Lower leg skin (tissue), 4 donors: ENCODE measurements around the gene SLC1A1. TPM values are rescaled to one million over a fixed set of nuclear protein-coding genes. Genes with fewer than 3 reads are reported as not detected.
A peak's percentile ranks its signal among the peaks of the same experiment; 100 is the strongest.
"Not testable (repeated sequence)": the region's sequence is repeated elsewhere in the genome, so short reads cannot be mapped to it uniquely, and the experiment has no call there.

Experiments used
- DNase-seq, 2 donors: peaks; one replicate each; pipeline ENCODE4 v3.0.0-alpha.2; 2019; ENCODE audit warnings: low spot score in 2 of 2
- H3K4me3 ChIP-seq: fragments of 200-600 bp; sonication (generic); 2 replicates; pipeline ENCODE4 v1.5.1; 2017; ENCODE audit warnings: mild to moderate bottlenecking, low read depth; ENCODE audit not compliant: poor library complexity, severe bottlenecking
- POLR2A ChIP-seq, 2 donors: fragments of 450-650 bp; IDR thresholded peaks; one replicate each; pipeline ENCODE4 v1.6.1; 2016 to 2017; ENCODE audit warnings: antibody characterized with exemption in 2 of 2, mild to moderate bottlenecking in 1 of 2, moderate library complexity in 1 of 2
- WGBS, 2 donors: methylation state at CpG; one replicate each; pipeline ENCODE4 v1.1.5; 2018; 5-methylcytosine and 5-hydroxymethylcytosine counted together
- intact Hi-C: fragments of 100-400 bp; cut with DNase I; formaldehyde crosslinking; loops from one replicate; pipeline ENCODE4 v1.15.0; 2023; ENCODE audit warnings: low total_unique reads
- total RNA-seq, 4 donors: library from RNA; depleted of rRNA; stranded (reverse); fragments of >200 nt; gene quantifications; one replicate each; pipeline ENCODE4 v1.1.0, GENCODE V29; 2016
- TF ChIP-seq, protein P1 (sequence below), 3 donors: fragments of 450-650 bp; IDR thresholded peaks; one replicate each; pipeline ENCODE4 v1.5.1; 2016; ENCODE audit warnings: antibody characterized with exemption in 3 of 3, mild to moderate bottlenecking in 3 of 3, moderate library complexity in 2 of 3

SLC1A1 gene
- total RNA-seq, 4 donors from 2014 or later = 1.1 to 2.2 (median 2.0) TPM

DNA sequence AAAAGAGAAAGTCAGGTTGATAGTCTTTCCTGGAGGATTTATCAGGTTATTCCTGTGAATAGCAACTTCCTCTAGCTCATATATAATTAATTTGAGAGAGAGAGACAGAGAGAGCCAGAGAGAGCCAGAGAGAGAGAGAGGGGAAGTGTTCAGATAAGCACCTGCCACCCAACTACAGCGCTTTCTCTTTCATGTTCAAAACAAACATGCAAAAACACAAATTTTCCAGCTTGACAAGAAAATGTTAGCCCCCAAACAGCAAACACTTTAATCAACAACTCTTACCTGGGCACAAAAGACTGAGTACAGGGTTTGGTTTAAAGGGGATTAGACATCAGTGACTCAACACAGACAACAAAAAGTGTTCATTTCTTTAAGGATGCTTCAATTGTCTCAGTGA is 110.1 kb downstream of the SLC1A1 start:
- WGBS, 2 donors = 100% methylated on average over 1 of the region's 1 CpG
- intact Hi-C loops = no loop called here
- no peak overlapping the region for H3K4me3 ChIP-seq

DNA sequence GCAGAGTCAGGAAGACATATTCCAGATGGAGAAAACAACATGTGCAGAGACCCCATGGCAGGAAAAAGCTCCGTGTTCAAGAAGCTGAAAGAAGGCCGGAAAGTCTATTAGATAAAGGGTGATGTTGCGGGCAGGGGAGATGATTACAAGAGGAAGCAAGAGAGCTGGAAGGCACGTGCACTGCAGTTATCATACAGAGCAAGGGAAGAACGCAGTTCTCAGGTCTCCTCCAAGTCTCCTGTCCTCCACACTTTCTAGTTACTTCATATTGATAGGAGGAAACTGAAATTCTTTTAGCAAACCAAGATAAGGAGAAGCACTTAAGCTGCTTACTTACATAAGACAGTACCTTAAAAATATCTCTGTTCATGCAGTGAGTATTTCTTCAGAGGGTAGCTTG is 113.6 kb downstream of the SLC1A1 start:
- no peak for TF ChIP-seq POLR2A (IDR thresholded peaks at IDR 0.05)
- TF ChIP-seq, protein P1, sequence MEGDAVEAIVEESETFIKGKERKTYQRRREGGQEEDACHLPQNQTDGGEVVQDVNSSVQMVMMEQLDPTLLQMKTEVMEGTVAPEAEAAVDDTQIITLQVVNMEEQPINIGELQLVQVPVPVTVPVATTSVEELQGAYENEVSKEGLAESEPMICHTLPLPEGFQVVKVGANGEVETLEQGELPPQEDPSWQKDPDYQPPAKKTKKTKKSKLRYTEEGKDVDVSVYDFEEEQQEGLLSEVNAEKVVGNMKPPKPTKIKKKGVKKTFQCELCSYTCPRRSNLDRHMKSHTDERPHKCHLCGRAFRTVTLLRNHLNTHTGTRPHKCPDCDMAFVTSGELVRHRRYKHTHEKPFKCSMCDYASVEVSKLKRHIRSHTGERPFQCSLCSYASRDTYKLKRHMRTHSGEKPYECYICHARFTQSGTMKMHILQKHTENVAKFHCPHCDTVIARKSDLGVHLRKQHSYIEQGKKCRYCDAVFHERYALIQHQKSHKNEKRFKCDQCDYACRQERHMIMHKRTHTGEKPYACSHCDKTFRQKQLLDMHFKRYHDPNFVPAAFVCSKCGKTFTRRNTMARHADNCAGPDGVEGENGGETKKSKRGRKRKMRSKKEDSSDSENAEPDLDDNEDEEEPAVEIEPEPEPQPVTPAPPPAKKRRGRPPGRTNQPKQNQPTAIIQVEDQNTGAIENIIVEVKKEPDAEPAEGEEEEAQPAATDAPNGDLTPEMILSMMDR (IDR thresholded peaks at IDR 0.05) = no peak
- intact Hi-C loops = no loop called here
- DNase-seq = no peak

More for the DNA sequence above, 110.1 kb downstream of the SLC1A1 start:
- DNase-seq = no peak
- TF ChIP-seq POLR2A (IDR thresholded peaks at IDR 0.05) = no peak
- TF ChIP-seq, protein P1 (IDR thresholded peaks at IDR 0.05) = no peak

DNA sequence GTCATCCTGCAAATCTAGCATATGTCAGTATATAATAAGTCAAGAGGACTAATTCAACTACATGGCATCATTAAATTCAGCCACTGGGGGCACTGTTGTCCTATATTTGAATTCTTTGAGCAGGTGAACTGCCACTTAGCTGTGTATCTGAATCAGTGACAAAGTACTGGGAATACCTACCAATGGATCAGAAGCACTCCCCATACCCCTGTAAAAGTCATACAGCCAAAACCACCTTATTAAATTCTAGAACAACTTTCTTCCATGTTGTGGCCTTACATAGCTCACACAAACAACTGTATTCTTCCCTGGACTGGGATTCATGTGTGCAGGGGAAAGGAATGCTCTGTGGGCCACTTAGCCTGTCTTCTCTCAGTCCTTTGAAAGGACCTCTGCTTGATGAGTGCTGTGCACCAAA is 114.4 kb downstream of the SLC1A1 start:
- intact Hi-C loops = loop anchor here (5.0 kb wide), 1 partner anchor 222 kb away; no protein-coding TSS in a partner anchor
- peak; percentile 79 to 87 for DNase-seq
- no peak overlapping the region for H3K4me3 ChIP-seq
- no peak for TF ChIP-seq POLR2A (IDR thresholded peaks at IDR 0.05)
- TF ChIP-seq, protein P1 (IDR thresholded peaks at IDR 0.05) = no peak

More for the DNA sequence above, 113.6 kb downstream of the SLC1A1 start:
- WGBS, 2 donors = 90% methylated on average over 5 of the region's 5 CpGs
- no peak overlapping the region for H3K4me3 ChIP-seq

DNA sequence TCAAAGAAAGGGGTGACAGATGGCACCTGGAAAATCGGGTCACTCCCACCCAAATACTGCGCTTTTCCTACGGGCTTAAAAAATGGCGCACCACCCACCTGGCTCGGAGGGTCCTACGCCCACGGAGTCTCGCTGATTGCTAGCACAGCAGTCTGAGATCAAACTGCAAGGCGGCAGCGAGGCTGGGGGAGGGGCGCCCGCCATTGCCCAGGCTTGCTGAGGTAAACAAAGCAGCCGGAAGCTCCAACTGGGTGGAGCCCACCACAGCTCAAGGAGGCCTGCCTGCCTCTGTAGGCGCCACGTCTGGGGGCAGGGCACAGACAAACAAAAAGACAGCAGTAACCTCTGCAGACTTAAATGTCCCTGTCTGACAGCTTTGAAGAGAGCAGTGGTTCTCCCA is 115.8 kb downstream of the SLC1A1 start:
- 63 to 81% methylated on average over 12 to 14 of the region's 15 CpGs for WGBS, 2 donors
- H3K4me3 ChIP-seq, DNase-seq: not testable (repeated sequence)
- intact Hi-C loops = loop anchor here (5.0 kb wide), 1 partner anchor 224 kb away; no protein-coding TSS in a partner anchor

DNA sequence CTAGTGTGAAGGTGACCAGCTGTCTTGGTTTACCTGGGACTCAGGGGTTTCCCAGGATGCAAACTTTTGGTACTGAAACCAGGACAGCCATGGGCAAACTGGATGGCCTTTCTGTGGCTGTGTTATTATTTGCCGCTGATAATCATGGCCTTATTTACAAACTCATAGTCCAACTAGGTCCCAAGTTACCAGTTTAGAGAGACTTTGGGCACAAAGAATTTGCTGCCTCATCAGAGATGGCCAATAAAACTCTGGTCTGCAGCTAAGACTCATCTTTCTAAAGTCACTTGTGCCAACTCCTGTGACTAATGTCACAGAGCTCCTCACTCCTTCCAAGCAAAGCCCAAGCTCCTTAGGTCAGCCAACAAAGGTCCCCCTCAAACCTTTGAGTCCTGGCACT is 124.4 kb downstream of the SLC1A1 start:
- WGBS, 2 donors = 77 to 96% methylated on average over 1 of the region's 1 CpG
- intact Hi-C loops = no loop called here
- TF ChIP-seq, protein P1 (IDR thresholded peaks at IDR 0.05) = no peak
- H3K4me3 ChIP-seq = no peak overlapping the region
- DNase-seq = no peak

DNA sequence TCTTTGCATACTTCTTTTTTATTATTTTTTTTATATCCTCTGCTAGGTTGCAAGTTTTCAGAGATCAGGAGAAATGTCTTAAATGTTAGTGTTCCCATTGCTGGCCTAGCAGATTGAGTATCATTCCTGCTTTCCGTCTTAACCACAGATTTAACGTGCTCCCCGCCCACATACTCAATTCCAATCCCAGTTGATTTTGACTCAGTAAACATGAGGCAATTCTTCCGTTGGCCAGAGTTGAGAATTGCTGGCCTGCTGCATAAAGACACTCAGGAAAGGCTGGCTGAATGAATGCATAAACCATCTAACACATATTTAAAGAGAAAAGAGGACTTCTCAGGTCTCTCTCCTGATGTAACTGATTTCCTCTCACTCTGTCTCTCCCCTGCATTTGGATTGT is 125.0 kb downstream of the SLC1A1 start:
- TF ChIP-seq POLR2A (IDR thresholded peaks at IDR 0.05) = no peak
- TF ChIP-seq, protein P1 (IDR thresholded peaks at IDR 0.05) = no peak
- H3K4me3 ChIP-seq = no peak overlapping the region
- intact Hi-C loops = no loop called here
- 40 to 49% methylated on average over 4 of the region's 4 CpGs for WGBS, 2 donors
- no peak for DNase-seq
